Astrocyte of the hippocampus (primary cell): Measurements from ENCODE around the gene SLC39A7.

Experiments
- DNase-seq: peaks from one replicate; pipeline ENCODE4 v3.0.0; 2011; ENCODE audit warnings: low read depth, low spot score

Gene SLC39A7

DNA sequence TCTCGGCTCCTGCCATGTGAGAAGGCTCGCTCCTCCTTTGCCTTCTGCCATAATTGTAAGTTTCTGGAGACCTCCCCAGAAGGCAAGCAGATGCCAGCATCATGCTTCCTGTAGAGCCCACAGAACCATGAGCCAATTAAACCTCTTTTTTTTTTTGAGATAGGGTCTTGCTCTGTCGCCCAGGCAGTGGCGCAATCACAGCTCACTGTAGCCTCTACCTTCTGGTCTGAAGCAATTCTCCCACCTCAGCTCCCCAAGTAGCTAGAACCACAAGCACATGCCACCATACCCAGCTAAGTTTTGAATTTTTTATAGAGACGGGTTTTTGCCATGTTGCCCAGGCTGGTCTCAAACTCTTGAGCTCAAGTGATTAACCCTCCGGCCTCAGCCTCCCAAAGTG is 36.2 kb downstream of the SLC39A7 start:
- DNase-seq: no peak

DNA sequence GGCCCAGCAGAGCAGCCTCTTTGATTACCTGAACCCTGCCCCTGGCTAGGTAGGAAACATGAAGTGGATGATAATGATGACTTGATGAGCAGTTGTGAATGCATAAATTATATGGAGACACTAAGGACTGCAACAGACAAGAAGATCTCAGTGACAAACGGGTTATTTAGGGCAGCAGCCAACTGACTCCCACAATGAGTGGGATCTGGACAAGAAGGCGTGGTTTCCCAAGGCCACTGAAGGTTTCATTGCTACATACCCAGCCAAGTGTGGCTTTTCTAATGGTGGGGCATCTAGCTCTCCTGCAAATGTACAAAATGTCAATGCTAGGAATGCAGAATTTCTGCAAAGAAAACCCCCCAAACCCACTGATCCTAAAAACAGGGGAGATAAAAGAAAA is 37.1 kb downstream of the SLC39A7 start:
- no peak for DNase-seq

DNA sequence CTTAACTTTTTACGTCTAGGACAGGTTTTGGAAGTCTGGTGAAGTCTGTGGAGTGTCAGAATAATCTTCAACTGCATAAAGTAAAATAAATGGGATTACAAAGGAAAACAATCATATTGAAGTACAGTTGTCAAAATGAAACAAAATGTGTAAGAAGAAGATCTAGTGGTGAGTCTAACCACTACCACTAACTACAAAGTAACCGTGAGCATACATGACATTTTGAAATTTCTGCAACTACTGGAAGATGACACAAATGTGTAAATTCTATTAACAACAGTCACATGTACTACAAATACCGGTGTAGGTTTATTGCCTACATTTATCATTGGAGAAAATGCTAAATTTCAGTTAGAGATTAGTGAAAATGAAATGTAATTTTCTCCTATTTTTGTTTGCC is 41.3 kb downstream of the SLC39A7 start:
- DNase-seq: no peak

DNA sequence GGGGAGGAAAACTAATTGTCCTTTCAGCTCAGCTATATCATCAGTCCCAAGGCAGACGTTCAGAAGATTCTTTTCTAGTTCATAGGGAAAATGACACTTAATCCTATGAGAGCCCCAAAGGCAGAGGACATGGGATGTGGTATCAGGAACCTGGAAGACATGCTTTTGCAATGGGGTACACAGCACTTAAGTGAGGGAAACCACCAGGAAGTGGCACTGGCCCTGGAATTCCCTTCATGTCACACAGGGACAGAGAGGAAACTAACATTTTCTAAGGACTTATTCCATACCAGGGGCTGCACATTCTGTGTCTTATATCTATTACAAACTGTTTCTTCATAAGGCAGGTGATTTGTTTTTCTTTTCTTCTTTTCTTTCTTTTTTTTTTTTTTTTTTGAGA is 42.8 kb downstream of the SLC39A7 start:
- no peak for DNase-seq

DNA sequence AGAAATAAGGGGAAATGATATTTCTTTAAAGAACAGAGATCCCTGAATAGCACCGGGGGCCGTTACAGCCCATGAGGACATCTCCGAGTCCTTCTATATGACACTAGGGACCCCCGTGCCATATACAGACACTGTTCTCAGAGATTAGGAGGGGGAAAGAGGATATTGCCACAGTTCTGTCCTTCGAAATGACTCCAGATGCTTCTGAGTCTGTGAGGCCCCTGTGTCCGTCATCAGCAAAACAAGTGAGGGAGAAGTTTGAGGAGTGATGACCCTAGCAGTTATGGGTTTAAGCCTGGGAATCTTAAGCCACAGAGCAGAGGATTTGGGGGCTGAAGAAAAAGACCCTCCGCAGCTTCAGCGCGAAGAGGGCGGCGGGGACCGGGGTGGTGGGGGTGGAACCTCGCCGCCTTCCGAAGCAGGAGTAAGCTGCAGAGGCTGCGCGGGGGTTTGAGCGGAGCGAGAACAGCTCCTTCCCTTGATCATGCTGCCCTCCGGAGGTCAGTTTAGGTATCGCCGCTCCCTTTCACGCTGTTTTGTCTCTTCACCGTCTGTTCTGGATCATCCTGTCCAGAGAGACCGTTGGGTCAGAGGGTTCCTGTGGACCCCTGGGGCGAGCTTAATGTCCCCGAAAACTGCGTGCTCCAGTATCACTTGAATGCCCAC is 47.4 kb downstream of the SLC39A7 start:
- peak; percentile 94 for DNase-seq

DNA sequence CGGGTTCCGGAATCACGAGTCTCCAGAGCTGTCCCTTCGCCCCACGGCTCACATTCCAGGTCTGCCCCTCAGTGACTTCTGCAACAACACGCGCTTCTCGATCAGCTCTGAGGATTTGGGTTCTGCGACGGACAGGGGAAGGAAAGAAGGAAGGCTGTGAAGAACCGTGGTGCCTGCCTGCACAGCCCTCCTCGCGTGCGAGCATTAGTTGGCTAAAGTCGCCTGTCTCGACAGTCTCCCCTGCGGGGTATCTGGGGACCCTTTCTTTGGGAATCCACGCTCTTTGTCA is 47.9 kb downstream of the SLC39A7 start:
- no peak for DNase-seq

DNA sequence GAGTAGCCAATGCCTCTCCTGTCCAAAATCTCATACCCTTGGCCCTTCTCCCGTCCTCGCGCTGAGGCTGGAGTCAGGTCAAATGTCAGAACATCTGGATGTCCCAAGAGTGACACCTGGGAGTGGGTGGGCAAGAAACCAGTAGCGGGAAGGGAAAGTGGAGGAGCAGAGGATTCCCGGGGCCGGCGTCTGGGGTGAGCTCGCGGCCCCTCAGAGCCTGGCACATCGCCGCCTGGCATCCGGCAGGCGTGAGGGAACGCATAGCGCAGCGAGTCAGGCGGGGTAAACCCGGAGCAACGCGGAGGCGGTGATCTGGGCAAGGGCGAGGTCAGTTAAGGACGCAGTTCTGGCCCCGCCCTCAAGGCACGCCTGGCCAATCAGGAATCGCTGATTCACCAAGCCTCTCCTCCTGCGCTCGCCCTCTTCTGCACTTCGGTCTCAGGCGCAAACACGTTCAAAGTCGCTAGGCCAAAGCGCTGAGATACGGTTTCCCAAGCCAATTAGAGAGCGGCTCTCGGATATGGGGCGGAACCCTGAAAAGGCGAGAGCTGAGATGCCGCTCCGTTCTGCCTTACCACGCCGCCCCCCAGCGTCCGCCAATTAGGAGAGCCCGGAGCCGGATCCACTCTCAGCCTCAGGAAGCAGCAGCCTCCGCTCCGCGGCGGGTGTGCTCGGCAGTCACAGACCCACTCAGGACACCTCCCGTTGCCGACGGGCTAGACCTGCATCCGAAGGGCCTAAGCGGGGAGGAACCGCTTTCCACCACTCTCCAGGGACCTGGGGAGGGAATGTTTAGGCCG is 48.5 kb downstream of the SLC39A7 start:
- peak; percentile 99 for DNase-seq

DNA sequence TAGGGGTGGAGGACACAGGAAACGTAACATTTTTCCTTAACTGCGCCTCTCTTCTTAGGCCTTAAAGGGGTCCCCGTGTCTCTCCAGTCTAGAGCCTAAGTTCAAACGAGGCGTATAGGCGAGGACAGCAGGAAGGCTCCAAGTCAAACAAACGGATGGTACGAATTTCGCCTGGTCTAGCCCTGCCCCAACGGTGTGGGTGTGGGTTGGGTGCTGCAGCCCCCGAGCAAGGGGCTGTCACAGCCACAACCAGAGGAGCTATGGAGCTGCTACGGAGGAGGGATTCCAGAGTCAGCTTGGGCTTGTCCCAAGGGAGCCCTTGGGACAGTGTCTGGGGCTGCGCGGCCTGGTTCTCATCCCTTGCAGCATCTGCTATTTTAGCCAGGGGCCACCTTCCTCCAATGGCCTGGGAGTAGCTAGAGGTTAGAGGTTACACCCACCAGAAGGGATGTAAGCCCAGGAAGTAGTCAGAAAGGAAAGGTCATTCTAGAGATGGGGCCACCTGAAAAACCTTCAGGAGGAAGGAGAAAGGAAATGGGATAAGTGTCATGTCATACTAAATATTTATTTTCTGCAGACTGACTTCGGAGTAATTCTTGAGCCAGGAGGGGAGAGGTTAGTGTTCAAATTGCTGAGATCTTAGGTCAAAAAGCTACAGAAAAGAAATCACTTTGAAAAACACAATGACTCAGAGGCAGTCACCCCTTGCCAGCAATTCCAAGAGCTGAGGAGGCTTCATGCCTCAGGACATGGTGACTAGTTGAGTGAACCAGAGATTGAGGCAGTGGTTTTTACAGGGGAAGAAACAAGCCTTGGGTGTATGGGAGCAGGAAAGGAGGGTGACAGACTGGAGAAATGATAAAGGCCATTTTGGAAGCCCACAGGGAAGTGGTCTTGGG is 49.3 kb downstream of the SLC39A7 start:
- DNase-seq: peak; percentile 78

DNA sequence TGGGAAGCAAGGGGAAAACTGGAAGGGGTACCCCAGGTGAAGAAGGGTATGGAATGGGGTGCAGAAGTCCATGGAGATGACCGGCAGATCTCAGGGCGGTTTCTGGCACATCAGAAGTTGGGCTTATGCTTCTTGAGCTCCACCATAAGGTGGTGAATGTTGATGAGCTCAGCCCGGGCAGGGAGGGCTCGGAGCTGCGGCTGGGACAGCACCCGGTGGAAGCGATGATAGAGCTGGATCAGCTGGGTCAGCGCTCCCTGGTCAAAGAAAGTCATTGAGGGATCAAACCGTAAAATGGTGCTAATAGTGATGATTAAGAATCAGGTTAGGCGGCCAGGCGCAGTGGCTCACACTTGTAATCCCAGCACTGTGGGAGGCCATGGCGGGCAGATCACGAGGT is 50.1 kb downstream of the SLC39A7 start:
- DNase-seq: no peak

DNA sequence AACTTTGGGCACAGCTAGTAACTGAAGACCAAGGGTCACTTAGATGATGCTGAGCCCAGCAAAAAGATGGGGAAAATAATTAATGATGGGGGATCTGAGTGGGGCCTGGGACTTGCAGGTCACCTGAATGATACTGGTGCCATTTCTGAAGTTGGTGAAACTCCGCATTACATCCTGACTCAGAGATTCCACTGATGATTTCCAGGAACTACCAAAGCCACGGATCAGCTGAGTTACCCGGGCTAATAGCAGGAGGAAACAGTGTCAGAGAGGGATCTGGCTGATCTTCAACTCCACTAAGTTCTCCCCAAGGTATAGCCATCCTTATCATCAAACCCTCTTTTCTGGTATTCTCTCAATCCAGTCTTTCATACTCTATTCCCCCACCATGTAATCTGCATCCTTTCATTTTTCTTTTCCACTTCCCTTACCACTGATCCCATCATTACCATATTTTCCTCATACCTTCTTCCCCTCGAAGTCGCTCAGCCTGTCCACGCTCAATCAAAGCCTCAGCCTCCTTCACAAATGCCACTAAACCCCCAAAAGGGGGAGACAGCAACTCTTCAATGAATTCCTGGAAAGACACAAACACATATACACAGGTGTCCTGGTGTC is 50.8 kb downstream of the SLC39A7 start:
- DNase-seq: no peak

DNA sequence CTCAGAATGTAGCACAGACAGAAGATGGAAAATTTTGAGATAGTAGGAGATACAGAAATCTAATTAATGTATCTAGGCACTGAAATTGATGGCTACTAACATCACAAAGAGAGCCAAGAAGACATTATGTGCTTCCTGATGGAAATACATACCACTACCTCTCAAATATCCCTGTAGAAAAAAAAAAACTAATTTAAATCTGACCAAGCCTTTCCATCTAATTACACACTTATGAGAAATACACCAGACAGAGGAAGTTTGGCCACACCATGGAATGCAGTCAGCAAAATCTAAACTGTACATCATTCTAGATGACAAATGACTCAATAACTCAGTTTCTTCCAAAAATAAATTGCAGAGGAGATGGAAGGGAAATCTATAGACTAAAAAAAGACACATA is 52.1 kb downstream of the SLC39A7 start:
- DNase-seq: no peak
